Testis (tissue), 3 donors: ENCODE results near the gene TCP11. TPM values are rescaled to one million over a fixed set of nuclear protein-coding genes. Genes with fewer than 3 reads are reported as not detected.

ENCODE experiments used
- DNase-seq: peaks from one replicate; pipeline ENCODE4 v3.0.0-alpha.2; 2019
- H3K27ac ChIP-seq, 2 donors: fragments of 200-600 bp; sonication (generic); one replicate each; pipeline ENCODE4 v1.5.1; 2019
- H3K27me3 ChIP-seq: fragments of 200-600 bp; sonication (generic); one replicate; pipeline ENCODE4 v1.5.1; 2019
- H3K36me3 ChIP-seq: fragments of 200-600 bp; sonication (generic); one replicate; pipeline ENCODE4 v1.5.1; 2017; ENCODE audit warnings: low read depth; ENCODE audit errors: missing control alignments
- H3K4me1 ChIP-seq: fragments of 200-600 bp; sonication (generic); one replicate; pipeline ENCODE4 v1.5.1; 2019
- H3K4me3 ChIP-seq, 2 donors: fragments of 200-600 bp; sonication (generic); one replicate each; pipeline ENCODE4 v1.5.1; 2017 to 2019
- H3K9me3 ChIP-seq: fragments of 200-600 bp; sonication (generic); one replicate; pipeline ENCODE4 v1.5.1; 2017
- POLR2A ChIP-seq: fragments of 450-650 bp; IDR thresholded peaks from one replicate; pipeline ENCODE4 v1.6.1; 2017; ENCODE audit warnings: antibody characterized with exemption, mild to moderate bottlenecking, moderate library complexity
- WGBS, 2 donors: methylation state at CpG; one replicate each; pipeline ENCODE4 v1.1.5; 2018; 5-methylcytosine and 5-hydroxymethylcytosine counted together
- intact Hi-C: fragments of 100-400 bp; cut with DNase I; formaldehyde crosslinking; loops from one replicate; pipeline ENCODE4 v1.15.1; 2023; ENCODE audit warnings: low total_unique reads
- polyA plus RNA-seq: library from polyadenylated mRNA; stranded (reverse); fragments of 350-450 nt; fragmentation: Illumina TruSeq; extraction: RNeasy Lipid Tissue Mini Kit (QIAGEN cat#74804); gene quantifications from one replicate; pipeline ENCODE4 v1.2.3, GENCODE V29; 2014; ENCODE audit warnings: low read depth, low replicate concordance; ENCODE audit not compliant: insufficient read depth
- total RNA-seq, 2 donors: library from RNA; depleted of rRNA; stranded (reverse); fragments of >200 nt; gene quantifications; one replicate each; pipeline ENCODE4 v1.2.3, GENCODE V29; 2016
- TF ChIP-seq, protein P1 (sequence below), 3 experiments: fragments of 450-650 bp in 2 of 3; fragments of 200-600 bp in 1 of 3; sonication (generic) in 1 of 3; IDR thresholded peaks; one replicate each; pipeline ENCODE4 v1.5.1; 2016 to 2019; ENCODE audit warnings: antibody characterized with exemption in 3 of 3, mild to moderate bottlenecking in 2 of 3, moderate library complexity in 1 of 3

Gene TCP11
- total and polyA plus RNA-seq, 3 donors from 2014 or later, result 193 to 1,044 (median 639) TPM

DNA sequence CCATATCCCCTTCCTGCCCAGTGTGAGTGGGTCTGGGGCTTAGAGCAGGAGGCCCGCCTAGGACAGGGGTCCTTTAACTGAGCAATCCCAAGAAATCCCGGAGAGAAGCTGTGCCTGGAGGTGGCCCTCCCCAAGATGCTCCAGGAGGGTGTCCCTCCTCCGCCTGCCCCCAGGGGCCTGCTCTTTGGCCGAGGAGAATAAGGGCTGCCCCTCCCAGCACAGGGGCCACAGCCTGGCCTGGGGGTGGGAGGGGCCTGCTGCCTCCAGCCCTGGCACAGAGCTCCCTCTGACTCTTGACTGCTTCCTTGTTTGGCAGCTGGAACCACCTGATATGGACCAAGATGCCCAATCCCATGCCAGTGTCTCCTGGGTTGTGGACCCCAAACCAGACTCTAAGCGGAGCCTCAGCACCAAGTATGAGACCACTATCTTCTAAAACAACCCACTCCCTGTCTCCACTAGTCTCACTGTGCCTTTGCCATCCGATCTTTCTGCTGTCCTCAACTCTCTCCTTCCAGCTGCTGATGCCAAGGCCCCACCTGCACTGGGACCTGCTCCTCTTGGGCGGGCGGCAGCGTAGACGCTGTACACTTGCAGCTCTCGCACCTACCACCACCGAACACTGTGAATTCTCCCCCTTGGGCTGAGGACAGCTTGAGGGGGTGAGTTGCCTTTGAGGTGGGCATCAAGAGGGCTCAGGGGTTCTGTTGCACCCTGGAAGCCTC lies 54.3 kb downstream of the TCP11 start:
- no peaks in the 10 kb centered on the region for H3K36me3 ChIP-seq
- DNase-seq, result no peak
- intact Hi-C loops, result no loop called here

DNA sequence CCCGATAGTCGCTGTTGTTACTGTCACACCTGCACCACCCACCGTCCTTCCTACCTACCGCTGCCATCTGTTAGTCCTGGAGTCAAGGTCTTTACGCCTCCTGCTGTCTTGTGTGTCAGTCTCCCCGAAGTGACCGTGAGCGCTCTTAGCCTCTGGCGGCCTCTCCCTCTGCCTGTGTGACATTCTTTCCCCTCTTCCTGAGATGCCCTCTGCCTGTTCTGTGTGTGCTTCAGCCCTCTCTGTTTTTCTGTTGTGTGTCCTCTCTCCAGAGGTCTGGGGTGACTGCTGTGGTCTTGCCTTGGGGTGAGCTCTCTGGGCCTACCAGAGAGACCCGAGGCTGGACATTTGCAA lies 54.9 kb downstream of the TCP11 start:
- no peaks in the 10 kb centered on the region for H3K9me3 ChIP-seq
- WGBS, 2 donors, result 93% methylated on average over 9 to 10 of the region's 10 CpGs
- TF ChIP-seq POLR2A, result no peak
- TF ChIP-seq, protein P1, sequence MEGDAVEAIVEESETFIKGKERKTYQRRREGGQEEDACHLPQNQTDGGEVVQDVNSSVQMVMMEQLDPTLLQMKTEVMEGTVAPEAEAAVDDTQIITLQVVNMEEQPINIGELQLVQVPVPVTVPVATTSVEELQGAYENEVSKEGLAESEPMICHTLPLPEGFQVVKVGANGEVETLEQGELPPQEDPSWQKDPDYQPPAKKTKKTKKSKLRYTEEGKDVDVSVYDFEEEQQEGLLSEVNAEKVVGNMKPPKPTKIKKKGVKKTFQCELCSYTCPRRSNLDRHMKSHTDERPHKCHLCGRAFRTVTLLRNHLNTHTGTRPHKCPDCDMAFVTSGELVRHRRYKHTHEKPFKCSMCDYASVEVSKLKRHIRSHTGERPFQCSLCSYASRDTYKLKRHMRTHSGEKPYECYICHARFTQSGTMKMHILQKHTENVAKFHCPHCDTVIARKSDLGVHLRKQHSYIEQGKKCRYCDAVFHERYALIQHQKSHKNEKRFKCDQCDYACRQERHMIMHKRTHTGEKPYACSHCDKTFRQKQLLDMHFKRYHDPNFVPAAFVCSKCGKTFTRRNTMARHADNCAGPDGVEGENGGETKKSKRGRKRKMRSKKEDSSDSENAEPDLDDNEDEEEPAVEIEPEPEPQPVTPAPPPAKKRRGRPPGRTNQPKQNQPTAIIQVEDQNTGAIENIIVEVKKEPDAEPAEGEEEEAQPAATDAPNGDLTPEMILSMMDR (IDR thresholded peaks at IDR 0.05), result no peak
- DNase-seq, result no peak
- intact Hi-C loops, result no loop called here
- no peaks in the 10 kb centered on the region for H3K27me3 ChIP-seq
- no peak overlapping the region for H3K27ac ChIP-seq
- no peak overlapping the region for H3K4me3 ChIP-seq
- H3K36me3 ChIP-seq, result no peaks in the 10 kb centered on the region
- H3K4me1 ChIP-seq, result peaks cover 28% of the 10 kb centered on the region

More for the DNA sequence above, 54.3 kb downstream of the TCP11 start:
- no peak for TF ChIP-seq POLR2A
- TF ChIP-seq, protein P1 (IDR thresholded peaks at IDR 0.05), result no peak
- peaks cover 28% of the 10 kb centered on the region for H3K4me1 ChIP-seq
- H3K27me3 ChIP-seq, result no peaks in the 10 kb centered on the region
- H3K9me3 ChIP-seq, result no peaks in the 10 kb centered on the region
- no peak overlapping the region for H3K4me3 ChIP-seq
- H3K27ac ChIP-seq, result no peak overlapping the region
- WGBS, 2 donors, result 76 to 94% methylated on average over 10 of the region's 12 CpGs

DNA sequence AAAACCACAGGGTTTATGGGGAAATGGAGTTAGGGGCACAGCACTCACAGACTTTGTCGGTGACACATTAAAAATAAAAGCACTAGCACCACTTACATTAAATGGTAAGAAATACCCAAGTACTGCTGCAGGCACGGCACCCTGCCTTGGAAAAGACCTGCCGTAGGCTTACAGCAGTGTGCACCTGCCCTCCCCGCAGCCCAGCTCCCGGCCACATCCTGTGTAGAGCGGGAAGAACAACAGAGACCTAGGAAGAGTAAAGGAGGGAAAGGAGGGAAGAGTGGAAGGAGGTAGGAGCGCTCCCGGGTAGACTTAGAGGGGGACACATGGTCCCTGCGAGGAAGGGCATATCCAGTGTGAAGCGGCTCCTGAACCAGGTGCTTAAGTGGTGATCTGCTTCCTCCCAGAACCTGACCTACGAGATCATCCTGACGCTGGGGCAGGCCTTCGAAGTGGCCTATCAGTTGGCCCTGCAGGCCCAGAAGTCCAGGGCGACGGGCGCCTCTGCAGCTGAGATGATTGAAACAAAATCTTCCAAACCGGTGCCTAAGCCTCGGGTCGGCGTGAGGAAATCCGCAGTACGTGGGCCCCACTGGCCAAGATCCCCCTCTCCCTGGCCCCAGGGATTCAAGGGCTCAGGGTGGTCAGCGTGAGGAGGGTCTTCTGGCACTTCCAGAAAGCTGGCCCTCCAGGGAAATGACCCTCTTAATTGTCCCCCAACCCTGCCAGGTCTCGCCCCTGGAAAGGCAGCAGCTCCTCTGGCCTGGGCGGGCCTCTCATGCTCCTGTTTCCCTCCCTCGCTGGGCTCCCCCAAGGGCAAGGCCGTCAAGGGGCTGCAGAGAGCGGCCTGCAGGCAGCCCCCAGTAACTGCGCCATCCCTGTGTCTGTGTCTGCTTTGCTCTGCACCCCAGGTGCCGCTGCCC lies 55.5 kb downstream of the TCP11 start:
- intact Hi-C loops, result no loop called here
- 91 to 93% methylated on average over 17 to 30 of the region's 30 CpGs for WGBS, 2 donors

DNA sequence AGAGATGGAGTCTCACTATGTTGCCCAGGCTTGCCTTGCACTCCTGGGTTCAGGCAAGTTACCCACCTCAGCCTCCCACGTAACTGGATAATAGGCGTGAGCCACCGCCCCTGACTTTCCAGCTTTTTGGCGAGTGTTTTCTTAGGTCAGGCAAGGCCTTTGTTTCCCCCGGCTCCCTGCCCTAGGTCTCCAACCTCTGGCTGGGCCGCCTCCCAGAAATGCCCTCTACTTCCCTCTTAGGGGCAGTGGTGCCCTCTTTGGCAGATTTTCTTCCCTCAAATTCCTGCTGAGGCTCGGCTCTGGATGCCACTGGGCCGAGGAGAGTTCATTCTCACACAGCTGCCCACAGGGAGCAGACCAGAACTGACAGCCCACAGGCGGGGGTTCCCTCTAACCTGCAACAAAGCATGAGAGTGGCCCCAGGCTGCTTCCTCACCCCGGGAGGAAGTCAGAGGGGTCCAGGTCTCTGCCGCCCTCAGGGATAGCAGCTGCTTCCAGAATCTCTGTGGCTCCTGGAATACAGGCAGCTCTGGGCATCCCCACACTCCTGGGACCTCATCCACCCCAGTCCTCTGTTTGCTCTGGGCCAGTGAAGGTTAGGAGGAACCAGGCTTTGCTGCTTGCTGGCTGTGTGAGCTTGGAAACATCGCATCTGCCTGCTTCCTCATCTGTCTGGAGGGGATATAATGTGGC lies 56.5 kb downstream of the TCP11 start:
- no peak overlapping the region for H3K27ac ChIP-seq
- WGBS, 2 donors, result 89 to 90% methylated on average over 8 to 12 of the region's 12 CpGs

More for the DNA sequence above, 55.5 kb downstream of the TCP11 start:
- Histone ChIP-seq H3K27ac (no peak overlapping the region), H3K4me1 (peaks cover 28% of the 10 kb centered on the region), H3K36me3 (no peaks in the 10 kb centered on the region), H3K4me3 (no peak overlapping the region), H3K9me3 (no peaks in the 10 kb centered on the region), H3K27me3 (no peaks in the 10 kb centered on the region)
- TF ChIP-seq, protein P1 (IDR thresholded peaks at IDR 0.05), result no peak
- no peak for TF ChIP-seq POLR2A
- no peak for DNase-seq

More for the DNA sequence above, 56.5 kb downstream of the TCP11 start:
- peak; percentile 13 for DNase-seq
- Histone ChIP-seq H3K4me1 (peaks cover 23% of the 10 kb centered on the region), H3K27me3 (no peaks in the 10 kb centered on the region), H3K36me3 (no peaks in the 10 kb centered on the region), H3K4me3 (no peak overlapping the region), H3K9me3 (no peaks in the 10 kb centered on the region)
- intact Hi-C loops, result no loop called here
- TF ChIP-seq, protein P1 (IDR thresholded peaks at IDR 0.05), result no peak
- TF ChIP-seq POLR2A, result no peak
